Measurements from ENCODE around the gene C1QTNF6. TPM values are rescaled to one million over a fixed set of nuclear protein-coding genes. Genes with fewer than 3 reads are reported as not detected.

C1QTNF6 gene
- total RNA-seq, 1 donor from 2014 or later, result 4.6 TPM

GRCh38 chr22:37186997-37187522 lies 987 bp downstream of the C1QTNF6 start:
- Histone ChIP-seq H3K9me3 (no peaks in the 10 kb centered on the region), H3K4me3 (peak overlapping the region; percentile 39 to 42), H3K36me3 (peaks cover 0 to 3% of the 10 kb centered on the region in 2 donors), H3K27ac (peak overlapping the region; percentile 61 to 82), H3K4me1 (peaks cover 6 to 20% of the 10 kb centered on the region in 2 donors), H3K27me3 (no peaks in the 10 kb centered on the region)
- DNase-seq (ENCODE audit: low spot score in 2 of 2), result no peak
- intact Hi-C loops (cut with DNase I), result no loop called here
- no peak for TF ChIP-seq CTCF (IDR thresholded peaks at IDR 0.05)

- peak overlapping the region; percentile 61 to 82 for H3K27ac ChIP-seq
- intact Hi-C loops (cut with DNase I), result no loop called here
Observed at GRCh38 chr22:37186228-37186996, 1.6 kb downstream of the C1QTNF6 start.

GRCh38 chr22:37185646-37186227 lies 2.3 kb downstream of the C1QTNF6 start:
- H3K27me3 ChIP-seq, result no peaks in the 10 kb centered on the region
- intact Hi-C loops (cut with DNase I), result no loop called here
- H3K9me3 ChIP-seq, result no peaks in the 10 kb centered on the region
- H3K36me3 ChIP-seq, result peaks cover 0 to 5% of the 10 kb centered on the region in 2 donors
- DNase-seq (ENCODE audit: low spot score in 2 of 2), result no peak
- H3K4me3 ChIP-seq, result no peak overlapping the region
- peaks cover 6 to 20% of the 10 kb centered on the region in 2 donors for H3K4me1 ChIP-seq
- no peak overlapping the region for H3K27ac ChIP-seq
- TF ChIP-seq CTCF (IDR thresholded peaks at IDR 0.05), result no peak

More at GRCh38 chr22:37186228-37186996, 1.6 kb downstream of the C1QTNF6 start:
- Histone ChIP-seq H3K9me3 (no peaks in the 10 kb centered on the region), H3K27me3 (no peaks in the 10 kb centered on the region), H3K4me1 (peaks cover 6 to 20% of the 10 kb centered on the region in 2 donors), H3K36me3 (peaks cover 0 to 5% of the 10 kb centered on the region in 2 donors), H3K4me3 (peak overlapping the region in 1 of 2 donors; percentile 42)
- no peak for TF ChIP-seq CTCF (IDR thresholded peaks at IDR 0.05)
- DNase-seq (ENCODE audit: low spot score in 2 of 2), result no peak

GRCh38 chr22:37184816-37185541 lies 3.1 kb downstream of the C1QTNF6 start:
- H3K27me3 ChIP-seq, result no peaks in the 10 kb centered on the region
- no peaks in the 10 kb centered on the region for H3K9me3 ChIP-seq
- DNase-seq (ENCODE audit: low spot score in 2 of 2), result no peak
- H3K4me1 ChIP-seq, result peaks cover 6 to 20% of the 10 kb centered on the region in 2 donors
- no peak for TF ChIP-seq CTCF (IDR thresholded peaks at IDR 0.05)
- H3K4me3 ChIP-seq, result no peak overlapping the region
- peaks cover 0 to 5% of the 10 kb centered on the region in 2 donors for H3K36me3 ChIP-seq
- intact Hi-C loops (cut with DNase I), result no loop called here
- no peak overlapping the region for H3K27ac ChIP-seq

GRCh38 chr22:37184380-37184755 lies 3.7 kb downstream of the C1QTNF6 start:
- intact Hi-C loops (cut with DNase I), result no loop called here
- TF ChIP-seq CTCF (IDR thresholded peaks at IDR 0.05), result no peak
- no peak overlapping the region for H3K4me3 ChIP-seq

More at GRCh38 chr22:37184380-37184755, 3.7 kb downstream of the C1QTNF6 start:
- no peak overlapping the region for H3K27ac ChIP-seq
- no peaks in the 10 kb centered on the region for H3K9me3 ChIP-seq
- no peak for DNase-seq (ENCODE audit: low spot score in 2 of 2)
- H3K27me3 ChIP-seq, result no peaks in the 10 kb centered on the region
- H3K36me3 ChIP-seq, result peaks cover 0 to 5% of the 10 kb centered on the region in 2 donors
- peaks cover 6 to 20% of the 10 kb centered on the region in 2 donors for H3K4me1 ChIP-seq

Data from ascending aorta (tissue), 2 donors.